NOMO-1 treated with DMSO at 0.1 percent for 48 hours (cell line): ENCODE data around the gene CDS2.

Experiments
- DNase-seq: peaks from one replicate; lab custom pipeline; 2025; ENCODE audit not compliant: unreplicated experiment; lab: John Stamatoyannopoulos, UW

CDS2 gene

GRCh38 chr20:5178046-5178445 is 51.2 kb downstream of the CDS2 start:
- no peak for DNase-seq

GRCh38 chr20:5180421-5180820 is 53.6 kb downstream of the CDS2 start:
- DNase-seq = no peak

- DNase-seq = no peak
Observed at GRCh38 chr20:5180933-5181332, 54.1 kb downstream of the CDS2 start.

- no peak for DNase-seq
Observed at GRCh38 chr20:5181492-5181891, 54.7 kb downstream of the CDS2 start.

- no peak for DNase-seq
Observed at GRCh38 chr20:5181958-5182357, 55.1 kb downstream of the CDS2 start.

- no peak for DNase-seq
Observed at GRCh38 chr20:5182615-5183254, 55.9 kb downstream of the CDS2 start.

- DNase-seq = no peak
Observed at GRCh38 chr20:5183731-5184474, 57.1 kb downstream of the CDS2 start.

GRCh38 chr20:5184684-5185083 is 57.9 kb downstream of the CDS2 start:
- no peak for DNase-seq

GRCh38 chr20:5187122-5187521 is 60.3 kb downstream of the CDS2 start:
- no peak for DNase-seq

GRCh38 chr20:5188736-5189135 is 61.9 kb downstream of the CDS2 start:
- DNase-seq = no peak

- no peak for DNase-seq
Observed at GRCh38 chr20:5189917-5190316, 63.1 kb downstream of the CDS2 start.

GRCh38 chr20:5190444-5190843 is 63.6 kb downstream of the CDS2 start:
- no peak for DNase-seq

- peak; percentile 66 for DNase-seq
Observed at GRCh38 chr20:5191829-5192569, 65.2 kb downstream of the CDS2 start.

- no peak for DNase-seq
Observed at GRCh38 chr20:5192570-5193431, 66.0 kb downstream of the CDS2 start.

- no peak for DNase-seq
Observed at GRCh38 chr20:5195655-5196054, 68.8 kb downstream of the CDS2 start.

GRCh38 chr20:5196149-5196548 is 69.3 kb downstream of the CDS2 start:
- DNase-seq = no peak

GRCh38 chr20:5197270-5197827 is 70.5 kb downstream of the CDS2 start:
- DNase-seq = no peak

- DNase-seq = no peak
Observed at GRCh38 chr20:5197847-5198650, 71.2 kb downstream of the CDS2 start.

- DNase-seq = no peak
Observed at GRCh38 chr20:5198651-5198924, 71.8 kb downstream of the CDS2 start.

GRCh38 chr20:5203380-5203779 is 76.6 kb downstream of the CDS2 start:
- no peak for DNase-seq
